Urinary bladder (tissue), 4 donors: ENCODE data around the gene ABLIM2. TPM values are rescaled to one million over a fixed set of nuclear protein-coding genes. Genes with fewer than 3 reads are reported as not detected.

Source experiments
- DNase-seq: peaks from one replicate; pipeline ENCODE4 v3.0.0-alpha.2; 2015; ENCODE audit errors: extremely low spot score
- H3K27ac ChIP-seq: one replicate; pipeline ENCODE4 v1.5.1; 2013; ENCODE audit warnings: low read depth, mild to moderate bottlenecking, moderate library complexity
- H3K36me3 ChIP-seq: one replicate; pipeline ENCODE4 v1.6.1; 2013; ENCODE audit warnings: mild to moderate bottlenecking, moderate library complexity; ENCODE audit not compliant: insufficient read depth
- H3K4me1 ChIP-seq: one replicate; pipeline ENCODE4 v1.6.1; 2013; ENCODE audit warnings: mild to moderate bottlenecking, moderate library complexity; ENCODE audit not compliant: insufficient read depth
- H3K4me3 ChIP-seq: one replicate; pipeline ENCODE4 v1.5.1; 2013; ENCODE audit warnings: low read depth, low read length
- WGBS: extraction: QIAGEN DNeasy Blood & Tissue Kit; methylation state at CpG from one replicate; pipeline ENCODE4 v1.1.7; 2013; 5-methylcytosine and 5-hydroxymethylcytosine counted together
- polyA plus RNA-seq: library from polyadenylated mRNA; stranded (reverse); fragments of 200-250 nt; gene quantifications from one replicate; pipeline ENCODE4 v1.2.3, GENCODE V29; 2013
- total RNA-seq: library from RNA; depleted of rRNA; stranded (reverse); fragments of >200 nt; gene quantifications from one replicate; pipeline ENCODE4 v1.2.3, GENCODE V29; 2014
- donor health status: healthy with polysubstance abuse.
- donor health status: healthy.

ABLIM2 gene
- total RNA-seq = 1.1 TPM
- polyA plus RNA-seq = 5.9 TPM

GRCh38 chr4:8158710-8159536, at the start of gene ABLIM2:
TSS of gene ABLIM2 (minus strand) at chr4:8158813. CDS start at chr4:8158689, 124 bp downstream.
- WGBS = under 1% methylated on average over 96 of the region's 96 CpGs
- Histone ChIP-seq H3K4me3 (peak within 1 kb of the TSS; percentile 65), H3K27ac (no peak within 1 kb of the TSS)

GRCh38 chr4:8207314-8207713, 48.7 kb upstream of the ABLIM2 start:
- Histone ChIP-seq H3K36me3 (no peaks in the 10 kb centered on the region), H3K4me3 (no peak overlapping the region), H3K4me1 (no peaks in the 10 kb centered on the region), H3K27ac (no peak overlapping the region)
- whole genome bisulfite sequencing = 93% methylated on average over 6 of the region's 6 CpGs
- DNase-seq = no peak

More at GRCh38 chr4:8158710-8159536, at the start of gene ABLIM2:
- Histone ChIP-seq H3K4me1 (peaks cover 4% of the 10 kb centered on the region), H3K36me3 (no peaks in the 10 kb centered on the region)
- peak; percentile 85 for DNase-seq

GRCh38 chr4:8205749-8206611, 47.4 kb upstream of the ABLIM2 start:
- Histone ChIP-seq H3K27ac (no peak overlapping the region), H3K36me3 (no peaks in the 10 kb centered on the region), H3K4me3 (no peak overlapping the region), H3K4me1 (no peaks in the 10 kb centered on the region)
- WGBS = 67% methylated on average over 26 of the region's 26 CpGs
- no peak for DNase-seq

GRCh38 chr4:8205241-8205707, 46.7 kb upstream of the ABLIM2 start:
- H3K27ac ChIP-seq = no peak overlapping the region
- no peak for DNase-seq
- H3K4me1 ChIP-seq = no peaks in the 10 kb centered on the region
- no peak overlapping the region for H3K4me3 ChIP-seq
- H3K36me3 ChIP-seq = no peaks in the 10 kb centered on the region
- WGBS = 77% methylated on average over 19 of the region's 19 CpGs

- WGBS = 92% methylated on average over 31 of the region's 31 CpGs
- Histone ChIP-seq H3K4me3 (no peak overlapping the region), H3K36me3 (no peaks in the 10 kb centered on the region)
Measured at GRCh38 chr4:8204576-8205227, 46.1 kb upstream of the ABLIM2 start.

GRCh38 chr4:8203817-8204216, 45.2 kb upstream of the ABLIM2 start:
- Histone ChIP-seq H3K4me1 (no peaks in the 10 kb centered on the region), H3K36me3 (no peaks in the 10 kb centered on the region), H3K27ac (no peak overlapping the region), H3K4me3 (no peak overlapping the region)
- no peak for DNase-seq
- 86% methylated on average over 10 of the region's 10 CpGs for WGBS

More at GRCh38 chr4:8204576-8205227, 46.1 kb upstream of the ABLIM2 start:
- no peak for DNase-seq
- Histone ChIP-seq H3K4me1 (no peaks in the 10 kb centered on the region), H3K27ac (no peak overlapping the region)

GRCh38 chr4:8203052-8203401, 44.4 kb upstream of the ABLIM2 start:
- Histone ChIP-seq H3K27ac (no peak overlapping the region), H3K36me3 (no peaks in the 10 kb centered on the region), H3K4me1 (no peaks in the 10 kb centered on the region), H3K4me3 (no peak overlapping the region)
- DNase-seq = no peak
- WGBS = 90% methylated on average over 7 of the region's 7 CpGs

GRCh38 chr4:8202108-8203051, 43.8 kb upstream of the ABLIM2 start:
- Histone ChIP-seq H3K4me3 (no peak overlapping the region), H3K27ac (no peak overlapping the region), H3K4me1 (no peaks in the 10 kb centered on the region), H3K36me3 (no peaks in the 10 kb centered on the region)
- no peak for DNase-seq
- 87% methylated on average over 21 of the region's 21 CpGs for WGBS

GRCh38 chr4:8201321-8201781, 42.7 kb upstream of the ABLIM2 start:
- DNase-seq = no peak
- no peak overlapping the region for H3K27ac ChIP-seq
- H3K4me1 ChIP-seq = no peaks in the 10 kb centered on the region
- no peak overlapping the region for H3K4me3 ChIP-seq
- 46% methylated on average over 9 of the region's 9 CpGs for WGBS
- H3K36me3 ChIP-seq = no peaks in the 10 kb centered on the region

- WGBS = 67% methylated on average over 30 of the region's 30 CpGs
- no peaks in the 10 kb centered on the region for H3K36me3 ChIP-seq
- no peaks in the 10 kb centered on the region for H3K4me1 ChIP-seq
Measured at GRCh38 chr4:8200302-8200975, 41.8 kb upstream of the ABLIM2 start.

GRCh38 chr4:8199594-8200301, 41.1 kb upstream of the ABLIM2 start:
- Histone ChIP-seq H3K4me1 (no peaks in the 10 kb centered on the region), H3K4me3 (peak overlapping the region; percentile 32), H3K27ac (peak overlapping the region; percentile 61), H3K36me3 (no peaks in the 10 kb centered on the region)
- 72% methylated on average over 26 of the region's 26 CpGs for WGBS
- DNase-seq = no peak

More at GRCh38 chr4:8200302-8200975, 41.8 kb upstream of the ABLIM2 start:
- peak overlapping the region; percentile 51 for H3K27ac ChIP-seq
- H3K4me3 ChIP-seq = peak overlapping the region; percentile 32
- no peak for DNase-seq
